Measurements from ENCODE around the gene OXCT1.

- TF ChIP-seq SIN3A (IDR thresholded peaks at IDR 0.05; ENCODE audit: borderline replicate concordance, insufficient read depth, low read length) (no peak), POLR2AphosphoS5 (IDR thresholded peaks at IDR 0.05; ENCODE audit: low read depth, low read length) (no peak), TAF1 (IDR thresholded peaks at IDR 0.05; ENCODE audit: borderline replicate concordance, insufficient read depth, low read length) (no peak), REST (IDR thresholded peaks at IDR 0.05; ENCODE audit: insufficient read depth in 1 of 2, low read depth in 2 of 2, low read length in 2 of 2) (no peak), FOXP2 (optimal IDR thresholded peaks at IDR 0.05; ENCODE audit: borderline replicate concordance, extremely low read depth, extremely low read length, insufficient read depth) (no peak)
Observed at GRCh38 chr5:41863871-41864486, 6.2 kb downstream of the OXCT1 start.

Data from PFSK-1 (cell line).